PC-9 (cell line): ENCODE measurements around the gene ZNF385A. TPM values are rescaled to one million over a fixed set of nuclear protein-coding genes. Genes with fewer than 3 reads are reported as not detected.

Experiments
- Bru-seq: library from RNA; stranded (reverse); fragments of 400-500 nt; gene quantifications from one replicate; lab custom pipeline; 2021; lab: Mats Ljungman, UMichigan
- BruChase-seq, 2 experiments: library from RNA; stranded (reverse); fragments of 400-500 nt; gene quantifications; one replicate each; lab custom pipeline; 2021; lab: Mats Ljungman, UMichigan
- BruUV-seq: library from RNA; stranded (reverse); fragments of 400-500 nt; replicated peaks from 2 replicates; lab custom pipeline; 2021; lab: Mats Ljungman, UMichigan
- CTCF ChIA-PET: fragments of 300-600 bp; sonication (Branson Sonifier 250); formaldehyde crosslinking; loops from one replicate; lab custom pipeline; 2022; ENCODE audit warnings: antibody characterized with exemption; lab: Charles Lee
- POLR2A ChIA-PET: fragments of 300-600 bp; sonication (Branson Sonifier 250); formaldehyde crosslinking; loops from one replicate; lab custom pipeline; 2022; ENCODE audit warnings: antibody characterized with exemption; ENCODE audit not compliant: unreplicated experiment; lab: Charles Lee
- DNase-seq, 2 experiments: peaks; one replicate each; pipeline versions ENCODE4 v3.0.0 to v3.0.0-alpha.2; 2015 to 2022; ENCODE audit warnings: mixed read lengths in 1 of 2
- H2AFZ ChIP-seq: fragments of 200-600 bp; sonication (generic); 2 replicates; pipeline ENCODE4 v1.8.1; 2017; ENCODE audit warnings: antibody characterized with exemption
- H3F3A ChIP-seq: fragments of 200-600 bp; sonication (generic); 2 replicates; pipeline ENCODE4 v1.8.1; 2017; ENCODE audit warnings: antibody characterized with exemption, mild to moderate bottlenecking, low read depth; ENCODE audit not compliant: insufficient read depth
- H3K27ac ChIP-seq: fragments of 200-600 bp; sonication (generic); 2 replicates; pipeline ENCODE4 v1.6.1; 2016; ENCODE audit warnings: mixed run types
- H3K27me3 ChIP-seq: fragments of 200-600 bp; sonication (generic); 2 replicates; pipeline ENCODE4 v1.6.1; 2016; ENCODE audit warnings: low read depth, mixed run types; ENCODE audit not compliant: insufficient read depth
- H3K36me3 ChIP-seq: fragments of 200-600 bp; sonication (generic); 2 replicates; pipeline ENCODE4 v1.6.1; 2016; ENCODE audit warnings: low read depth, mixed run types
- H3K4me1 ChIP-seq: fragments of 200-600 bp; sonication (generic); replicated peaks from 2 replicates; pipeline ENCODE4 v1.6.1; 2016; ENCODE audit warnings: mixed run types; ENCODE audit not compliant: insufficient read depth
- H3K4me2 ChIP-seq: fragments of 200-600 bp; sonication (generic); 2 replicates; pipeline ENCODE4 v1.6.1; 2017; ENCODE audit warnings: mixed run types
- H3K4me3 ChIP-seq: fragments of 200-600 bp; sonication (generic); 2 replicates; pipeline ENCODE4 v1.6.1; 2016; ENCODE audit warnings: mixed run types
- H3K79me2 ChIP-seq: fragments of 200-600 bp; sonication (generic); 2 replicates; pipeline ENCODE4 v1.6.1; 2017; ENCODE audit warnings: low read depth, mixed run types
- H3K9me2 ChIP-seq: fragments of 200-600 bp; sonication (generic); 2 replicates; pipeline ENCODE4 v1.8.1; 2017; ENCODE audit warnings: mild to moderate bottlenecking; ENCODE audit not compliant: insufficient read depth
- H3K9me3 ChIP-seq: fragments of 200-600 bp; sonication (generic); 2 replicates; pipeline ENCODE4 v1.8.1; 2016; ENCODE audit warnings: low read depth; ENCODE audit not compliant: insufficient read depth
- H4K20me1 ChIP-seq: fragments of 200-600 bp; sonication (generic); 2 replicates; pipeline ENCODE4 v1.8.1; 2017; ENCODE audit not compliant: insufficient read depth
- EZH2 ChIP-seq: fragments of 200-600 bp; sonication (generic); IDR thresholded peaks from 2 replicates; pipeline ENCODE4 v1.8.0; 2017; ENCODE audit warnings: antibody characterized with exemption, low read depth
- intact Hi-C: fragments of 100-400 bp; cut with micrococcal nuclease; formaldehyde crosslinking; loops from one replicate; pipeline ENCODE4 v1.10.0; 2022; ENCODE audit not compliant: unreplicated experiment
- long read RNA-seq: library from polyadenylated mRNA; stranded (forward); transcript quantifications from one replicate; pipeline ENCODE4 v2.0.0, GENCODE V29; 2022
- total RNA-seq: library from RNA; stranded (reverse); gene quantifications from 2 replicates; pipeline ENCODE4 v1.2.3, GENCODE V29; 2021
- TF ChIP-seq, protein P1 (sequence below): fragments of 200-600 bp; sonication (generic); conservative IDR thresholded peaks from 2 replicates; pipeline ENCODE4 v1.6.1; 2017; ENCODE audit warnings: mixed run types, antibody characterized with exemption, mild to moderate bottlenecking, moderate library complexity

Gene ZNF385A, protein sequence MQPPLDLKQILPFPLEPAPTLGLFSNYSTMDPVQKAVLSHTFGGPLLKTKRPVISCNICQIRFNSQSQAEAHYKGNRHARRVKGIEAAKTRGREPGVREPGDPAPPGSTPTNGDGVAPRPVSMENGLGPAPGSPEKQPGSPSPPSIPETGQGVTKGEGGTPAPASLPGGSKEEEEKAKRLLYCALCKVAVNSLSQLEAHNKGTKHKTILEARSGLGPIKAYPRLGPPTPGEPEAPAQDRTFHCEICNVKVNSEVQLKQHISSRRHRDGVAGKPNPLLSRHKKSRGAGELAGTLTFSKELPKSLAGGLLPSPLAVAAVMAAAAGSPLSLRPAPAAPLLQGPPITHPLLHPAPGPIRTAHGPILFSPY
- total RNA-seq (17.2 and 18.0 TPM in 2 replicates), Bru-seq, nascent RNA (percentile 38 among the genes with signal in this experiment), BruChase-seq, experiment 1, labeled RNA remaining after a 2-hour chase (percentile 38 among the genes with signal in this experiment), BruChase-seq, experiment 2, labeled RNA remaining after a 6-hour chase (percentile 57 among the genes with signal in this experiment)
- long read RNA-seq, partial matches to known transcripts: 1 of 8 reads
- long read RNA-seq, other reads (novel, unspliced or antisense): 6 of 8 reads

DNA sequence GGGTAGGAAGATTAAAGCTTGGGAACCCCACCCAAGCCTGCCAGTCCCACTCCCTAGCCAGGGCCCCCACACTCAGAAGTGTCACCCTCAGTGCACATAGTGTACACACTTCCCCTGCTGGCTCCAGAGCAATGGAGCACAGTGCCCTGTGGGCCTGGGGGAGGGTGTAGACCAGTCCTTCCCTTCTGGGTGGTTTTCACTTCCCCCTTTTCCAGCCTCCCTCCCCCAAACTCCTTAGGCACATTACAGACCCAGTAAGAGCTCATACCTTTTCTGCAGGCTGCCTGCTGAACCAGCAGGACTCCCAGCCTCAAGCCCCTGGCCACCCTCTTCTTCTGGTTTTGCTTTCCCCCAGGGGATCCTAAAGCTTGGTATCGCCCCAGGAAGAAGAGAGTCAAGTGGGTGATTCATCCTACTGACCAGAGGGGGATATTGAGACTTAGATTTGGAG lies at the start of gene ZNF385A:
Gene ZNF385A (minus strand): TSS at position 143 of the 451 bp plus-strand sequence. CDS start 219 bp downstream, outside the sequence.
- Histone ChIP-seq H3K4me3 (no peak within 1 kb of the TSS), H3K9me2 (no peaks in the 10 kb centered on the region), H3K27ac (no peak within 1 kb of the TSS), H4K20me1 (no peaks in the 10 kb centered on the region), H2AFZ (no peak within 1 kb of the TSS), H3K36me3 (no peaks in the 10 kb centered on the region), H3K9me3 (no peaks in the 10 kb centered on the region), H3K4me2 (peak within 1 kb of the TSS; percentile 3; the same call in 1 of the 2 replicates), H3K79me2 (no peaks in the 10 kb centered on the region), H3K27me3 (no peaks in the 10 kb centered on the region), H3F3A (peaks cover 27% of the 10 kb centered on the region), H3K4me1 (peaks cover 63% of the 10 kb centered on the region)
- CTCF ChIA-PET: interaction anchor here (0.5 to 1.0 kb wide), 2 partner anchors 9 to 26 kb away, joined by 3 to 6 read pairs; no protein-coding TSS in a partner anchor
- no peak for DNase-seq
- intact Hi-C loops: no loop called here
- BruUV-seq: no TSS peak
- TF ChIP-seq, protein P1, sequence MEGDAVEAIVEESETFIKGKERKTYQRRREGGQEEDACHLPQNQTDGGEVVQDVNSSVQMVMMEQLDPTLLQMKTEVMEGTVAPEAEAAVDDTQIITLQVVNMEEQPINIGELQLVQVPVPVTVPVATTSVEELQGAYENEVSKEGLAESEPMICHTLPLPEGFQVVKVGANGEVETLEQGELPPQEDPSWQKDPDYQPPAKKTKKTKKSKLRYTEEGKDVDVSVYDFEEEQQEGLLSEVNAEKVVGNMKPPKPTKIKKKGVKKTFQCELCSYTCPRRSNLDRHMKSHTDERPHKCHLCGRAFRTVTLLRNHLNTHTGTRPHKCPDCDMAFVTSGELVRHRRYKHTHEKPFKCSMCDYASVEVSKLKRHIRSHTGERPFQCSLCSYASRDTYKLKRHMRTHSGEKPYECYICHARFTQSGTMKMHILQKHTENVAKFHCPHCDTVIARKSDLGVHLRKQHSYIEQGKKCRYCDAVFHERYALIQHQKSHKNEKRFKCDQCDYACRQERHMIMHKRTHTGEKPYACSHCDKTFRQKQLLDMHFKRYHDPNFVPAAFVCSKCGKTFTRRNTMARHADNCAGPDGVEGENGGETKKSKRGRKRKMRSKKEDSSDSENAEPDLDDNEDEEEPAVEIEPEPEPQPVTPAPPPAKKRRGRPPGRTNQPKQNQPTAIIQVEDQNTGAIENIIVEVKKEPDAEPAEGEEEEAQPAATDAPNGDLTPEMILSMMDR: no peak
- TF ChIP-seq EZH2: no peak
- POLR2A ChIA-PET: no interaction called here

DNA sequence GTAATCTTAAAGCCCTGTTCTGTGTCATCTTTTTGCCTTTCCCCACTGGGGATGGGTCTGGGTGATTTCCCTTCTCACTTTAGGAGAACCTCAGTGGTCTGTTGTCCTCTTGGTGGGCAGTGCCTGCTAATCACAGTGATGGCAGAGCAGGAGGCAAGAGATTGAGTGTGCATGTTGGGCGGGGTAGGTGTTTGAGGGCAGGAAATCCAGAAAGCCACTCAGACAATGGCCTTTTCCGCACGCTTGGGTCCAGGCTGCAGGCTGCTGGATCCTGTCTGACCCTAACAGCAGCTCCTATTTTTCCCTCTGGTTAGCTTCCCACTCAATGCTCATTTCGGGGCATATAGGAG lies 48.3 kb upstream of the ZNF385A start:
- POLR2A ChIA-PET: no interaction called here
- Histone ChIP-seq H3K4me1 (0 out of 2 replicates have a peak, but pooled peaks cover 16% of the 10 kb centered on the region), H3K4me3 (no peak overlapping the region)

More for the DNA sequence above, 48.3 kb upstream of the ZNF385A start:
- BruUV-seq: no TSS peak
- Histone ChIP-seq H3K4me2 (no peak overlapping the region), H4K20me1 (no peaks in the 10 kb centered on the region), H3K9me2 (no peaks in the 10 kb centered on the region), H3K36me3 (no peaks in the 10 kb centered on the region), H2AFZ (no peak overlapping the region), H3K9me3 (no peaks in the 10 kb centered on the region), H3K79me2 (no peaks in the 10 kb centered on the region), H3K27me3 (no peaks in the 10 kb centered on the region; the same call in 1 of the 2 replicates), H3F3A (0 out of 2 replicates have a peak, but pooled peaks cover 4% of the 10 kb centered on the region), H3K27ac (no peak overlapping the region)
- intact Hi-C loops: no loop called here
- TF ChIP-seq, protein P1: no peak
- TF ChIP-seq EZH2: no peak
- no peak for DNase-seq
- CTCF ChIA-PET: interaction anchor here (1.8 kb wide), 1 partner anchor 33 kb away, joined by 5 read pairs; no protein-coding TSS in a partner anchor
